Fibroblast of lung (primary cell): ENCODE data around the gene CCDC27. TPM values are rescaled to one million over a fixed set of nuclear protein-coding genes. Genes with fewer than 3 reads are reported as not detected.

Source experiments
- DNase-seq, 2 donors: peaks; one replicate each; pipeline versions ENCODE4 v3.0.0 to v3.0.0-alpha.2; 2010; ENCODE audit warnings: low read depth in 2 of 2
- H2AFZ ChIP-seq: 2 replicates; pipeline ENCODE4 v1.5.1; 2012; ENCODE audit warnings: low read length, control low read depth, inconsistent platforms
- H3K27ac ChIP-seq: 2 replicates; pipeline ENCODE4 v1.5.1; 2011; ENCODE audit warnings: low read length, control low read depth; ENCODE audit not compliant: insufficient read depth
- H3K27me3 ChIP-seq: 2 replicates; pipeline ENCODE4 v1.5.1; 2011; ENCODE audit warnings: mild to moderate bottlenecking, low read length; ENCODE audit not compliant: control insufficient read depth, insufficient read depth
- H3K36me3 ChIP-seq: 2 replicates; pipeline ENCODE4 v1.5.1; 2011; ENCODE audit warnings: low read length; ENCODE audit not compliant: control insufficient read depth, insufficient read depth
- H3K4me1 ChIP-seq: 2 replicates; pipeline ENCODE4 v1.5.1; 2011; ENCODE audit warnings: low read length; ENCODE audit not compliant: control insufficient read depth, insufficient read depth; ENCODE audit errors: extremely low read depth
- H3K4me2 ChIP-seq: 2 replicates; pipeline ENCODE4 v1.5.1; 2011; ENCODE audit warnings: low read length, control low read depth; ENCODE audit not compliant: insufficient read depth; ENCODE audit errors: extremely low read depth
- H3K4me3 ChIP-seq, 4 experiments: fragments of 200-600 bp in 1 of 4; sonication (generic) in 1 of 4; replicated peaks in 1 of 4; 2 replicates each; pipeline ENCODE4 v1.5.1; 2011 to 2016; ENCODE audit warnings: low read length in 4 of 4, low read depth in 3 of 4, mild to moderate bottlenecking in 3 of 4, control low read depth in 2 of 4, inconsistent platforms in 1 of 4, mixed read lengths in 1 of 4; ENCODE audit not compliant: insufficient read depth in 1 of 4; ENCODE audit errors: control extremely low read depth in 1 of 4
- H3K79me2 ChIP-seq: 2 replicates; pipeline ENCODE4 v1.5.1; 2012; ENCODE audit warnings: mild to moderate bottlenecking, low read length, inconsistent platforms; ENCODE audit not compliant: control insufficient read depth, insufficient read depth
- H3K9ac ChIP-seq: 2 replicates; pipeline ENCODE4 v1.5.1; 2011; ENCODE audit warnings: mild to moderate bottlenecking, low read length, control low read depth; ENCODE audit not compliant: insufficient read depth
- H3K9me3 ChIP-seq: 2 replicates; pipeline ENCODE4 v1.5.1; 2012; ENCODE audit warnings: low read depth, low read length; ENCODE audit not compliant: control insufficient read depth, insufficient read depth
- H4K20me1 ChIP-seq: 2 replicates; pipeline ENCODE4 v1.5.1; 2011; ENCODE audit warnings: low read length; ENCODE audit not compliant: control insufficient read depth, insufficient read depth; ENCODE audit errors: extremely low read depth
- CTCF ChIP-seq, 2 donors: IDR thresholded peaks in 1 of 2; conservative IDR thresholded peaks in 1 of 2; 1 replicate in 1 of 2; 2 replicates in 1 of 2; pipeline ENCODE4 v1.5.1; 2011 to 2012; ENCODE audit warnings: low read length in 2 of 2, control low read depth in 1 of 2, inconsistent platforms in 1 of 2, low read depth in 1 of 2, mild to moderate bottlenecking in 1 of 2
- EZH2 ChIP-seq: IDR thresholded peaks from 2 replicates; pipeline ENCODE4 v1.5.1; 2012; ENCODE audit warnings: low read length, control low read depth, mild to moderate bottlenecking; ENCODE audit errors: missing control alignments
- polyA plus RNA-seq, 2 donors: library from polyadenylated mRNA; depleted of rRNA in 1 of 2; stranded (reverse) in 1 of 2; unstranded in 1 of 2; fragments of >200 nt; gene quantifications; 2 replicates each; pipeline ENCODE4 v1.2.1, GENCODE V29; 2011 to 2012; ENCODE audit warnings: missing spikeins in 1 of 2
- total RNA-seq: library from RNA; depleted of rRNA; stranded (reverse); fragments of >200 nt; gene quantifications from 2 replicates; pipeline ENCODE4 v1.2.1, GENCODE V29; 2014

Gene CCDC27
- total and polyA plus RNA-seq, 2 donors (not counting 1 experiment from before 2014, with no cell fraction given): not detected

GRCh38 chr1:3811595-3811911, 59.3 kb downstream of the CCDC27 start:
- Histone ChIP-seq H3K4me1 (no peaks in the 10 kb centered on the region), H3K27ac (no peak overlapping the region), H3K36me3 (peaks cover 2% of the 10 kb centered on the region), H3K79me2 (no peaks in the 10 kb centered on the region), H3K4me3 (no peak overlapping the region), H3K9ac (no peak overlapping the region), H3K9me3 (no peaks in the 10 kb centered on the region), H3K27me3 (no peaks in the 10 kb centered on the region), H3K4me2 (no peak overlapping the region), H2AFZ (no peak overlapping the region), H4K20me1 (no peaks in the 10 kb centered on the region)
- TF ChIP-seq CTCF (conservative IDR thresholded peaks at IDR 0.05 in 1 of 2, IDR thresholded peaks at IDR 0.05 in 1 of 2; ENCODE audit: low read depth in 1 of 2, low read length in 2 of 2) (no peak), EZH2 (no peak)
- no peak for DNase-seq

DNA sequence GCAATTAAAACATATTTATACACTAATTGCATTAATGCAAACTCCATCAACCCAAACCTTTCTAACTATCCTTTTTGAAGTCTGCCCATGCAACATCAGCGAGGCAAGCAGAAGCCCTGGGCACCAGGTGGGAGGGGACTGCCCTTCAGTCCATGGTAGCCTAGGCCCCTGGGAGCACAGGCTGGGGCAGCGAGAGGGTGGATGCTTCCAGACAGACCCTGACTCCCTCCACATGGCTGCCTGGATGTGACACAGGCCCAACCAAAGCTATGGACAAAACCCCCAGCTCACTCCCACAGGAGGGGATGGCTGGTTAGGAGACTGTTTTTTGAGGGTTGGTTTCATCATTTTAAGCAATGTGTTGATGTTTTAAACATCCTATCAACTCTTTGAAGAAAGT, 61.8 kb downstream of the CCDC27 start:
- Histone ChIP-seq H3K27ac (no peak overlapping the region), H3K4me1 (no peaks in the 10 kb centered on the region), H3K79me2 (no peaks in the 10 kb centered on the region), H3K9ac (no peak overlapping the region), H4K20me1 (no peaks in the 10 kb centered on the region), H3K4me3 (no peak overlapping the region), H3K27me3 (no peaks in the 10 kb centered on the region), H2AFZ (no peak overlapping the region), H3K36me3 (peaks cover 2% of the 10 kb centered on the region), H3K4me2 (no peak overlapping the region), H3K9me3 (no peaks in the 10 kb centered on the region)
- DNase-seq: no peak
- TF ChIP-seq CTCF (conservative IDR thresholded peaks at IDR 0.05 in 1 of 2, IDR thresholded peaks at IDR 0.05 in 1 of 2; ENCODE audit: low read depth in 1 of 2, low read length in 2 of 2) (no peak), EZH2 (no peak)

GRCh38 chr1:3814771-3815561, 62.7 kb downstream of the CCDC27 start:
- H3K4me1 ChIP-seq: no peaks in the 10 kb centered on the region
- no peak overlapping the region for H3K4me2 ChIP-seq
- no peaks in the 10 kb centered on the region for H3K9me3 ChIP-seq
- no peak for TF ChIP-seq CTCF (conservative IDR thresholded peaks at IDR 0.05 in 1 of 2, IDR thresholded peaks at IDR 0.05 in 1 of 2; ENCODE audit: low read depth in 1 of 2, low read length in 2 of 2)
- TF ChIP-seq EZH2: no peak
- H2AFZ ChIP-seq: no peak overlapping the region
- peaks cover 2% of the 10 kb centered on the region for H3K36me3 ChIP-seq
- H3K27me3 ChIP-seq: no peaks in the 10 kb centered on the region
- no peak for DNase-seq
- H3K4me3 ChIP-seq: no peak overlapping the region
- H3K9ac ChIP-seq: no peak overlapping the region
- no peaks in the 10 kb centered on the region for H4K20me1 ChIP-seq
- no peaks in the 10 kb centered on the region for H3K79me2 ChIP-seq
- no peak overlapping the region for H3K27ac ChIP-seq
